Stimulated activated CD4-positive, alpha-beta T cell treated with anti-CD3 and anti-CD28 coated beads, Interleukin-1b, Interleukin-23, amount 100 ng/mL, for 48 hours (primary cell): ENCODE results near the gene INF2.

Experiments used
- DNase-seq: peaks from one replicate; pipeline ENCODE4 v3.0.0-alpha.2; 2020

The INF2 gene

DNA sequence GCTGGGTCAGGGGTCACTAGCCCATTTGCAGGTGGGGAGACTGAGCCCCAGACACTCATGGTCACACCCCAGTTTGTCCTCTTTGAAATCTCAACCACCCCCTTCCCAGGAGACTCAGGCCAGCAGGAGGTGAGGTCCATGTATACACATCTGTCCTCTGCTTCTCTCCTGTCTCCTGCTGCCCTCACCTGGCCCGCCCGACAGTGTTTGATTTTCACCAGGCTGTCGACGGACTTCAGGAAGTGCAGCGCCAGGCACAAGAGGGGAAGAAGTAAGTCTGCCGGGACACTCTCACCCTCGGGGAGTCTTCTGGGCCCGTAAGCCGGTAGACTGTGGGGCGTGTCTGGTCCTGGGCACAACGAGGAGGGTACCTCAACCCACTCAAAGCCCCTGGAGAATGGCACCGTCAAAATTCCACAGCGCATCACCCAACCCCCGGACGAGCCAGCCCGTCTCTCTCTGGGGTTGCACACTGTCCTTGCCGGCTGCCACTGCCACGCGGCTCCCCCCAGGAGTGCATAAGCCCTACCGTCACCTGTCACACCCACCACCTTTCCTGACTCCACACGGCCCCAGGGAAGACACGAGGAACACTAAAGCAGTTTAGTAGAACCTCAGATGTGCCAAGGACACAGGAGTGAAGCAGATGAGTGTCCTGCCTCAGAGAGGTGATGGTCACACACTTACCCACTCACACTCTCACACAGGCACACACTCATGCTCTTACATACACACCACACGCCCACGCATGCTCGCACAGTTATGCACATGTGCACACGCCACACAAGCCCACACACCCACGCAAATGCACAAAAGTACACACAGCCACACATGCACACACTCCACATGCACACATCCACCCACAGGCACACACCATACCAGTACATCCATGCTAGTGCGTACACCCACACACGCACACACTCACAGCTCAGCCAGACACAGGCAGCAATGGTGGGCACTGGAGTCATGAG, 50.4 kb downstream of the INF2 start:
- no peak for DNase-seq

GRCh38 chr14:104741108-104741802, 51.8 kb downstream of the INF2 start:
- no peak for DNase-seq

GRCh38 chr14:104741803-104742251, 52.4 kb downstream of the INF2 start:
- DNase-seq = no peak

- DNase-seq = no peak
Observed at GRCh38 chr14:104742586-104743455, 53.4 kb downstream of the INF2 start.

- no peak for DNase-seq
Observed at GRCh38 chr14:104743461-104744380, 54.3 kb downstream of the INF2 start.

DNA sequence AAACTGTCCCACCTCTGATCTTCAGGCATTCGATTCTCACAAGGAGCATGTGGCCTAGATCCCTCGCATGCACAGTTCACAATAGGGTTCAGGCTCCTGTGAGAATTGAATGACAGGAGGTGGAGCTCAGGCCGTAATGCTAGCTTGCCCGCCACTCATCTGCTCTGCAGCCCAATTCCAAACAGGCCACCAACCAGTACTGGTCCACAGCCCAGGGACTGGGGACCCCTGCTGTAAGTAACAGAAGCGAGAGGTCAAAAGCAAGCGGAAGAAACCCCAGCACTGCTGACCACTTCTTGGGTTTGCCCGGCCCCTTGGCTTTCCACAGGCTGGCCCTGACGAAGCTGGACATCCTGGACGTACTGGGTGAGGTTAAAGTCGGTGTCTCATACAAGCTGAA, 55.1 kb downstream of the INF2 start:
- DNase-seq = no peak

GRCh38 chr14:104745431-104745830, 56.0 kb downstream of the INF2 start:
- DNase-seq = no peak

GRCh38 chr14:104746071-104746545, 56.7 kb downstream of the INF2 start:
- DNase-seq = no peak

DNA sequence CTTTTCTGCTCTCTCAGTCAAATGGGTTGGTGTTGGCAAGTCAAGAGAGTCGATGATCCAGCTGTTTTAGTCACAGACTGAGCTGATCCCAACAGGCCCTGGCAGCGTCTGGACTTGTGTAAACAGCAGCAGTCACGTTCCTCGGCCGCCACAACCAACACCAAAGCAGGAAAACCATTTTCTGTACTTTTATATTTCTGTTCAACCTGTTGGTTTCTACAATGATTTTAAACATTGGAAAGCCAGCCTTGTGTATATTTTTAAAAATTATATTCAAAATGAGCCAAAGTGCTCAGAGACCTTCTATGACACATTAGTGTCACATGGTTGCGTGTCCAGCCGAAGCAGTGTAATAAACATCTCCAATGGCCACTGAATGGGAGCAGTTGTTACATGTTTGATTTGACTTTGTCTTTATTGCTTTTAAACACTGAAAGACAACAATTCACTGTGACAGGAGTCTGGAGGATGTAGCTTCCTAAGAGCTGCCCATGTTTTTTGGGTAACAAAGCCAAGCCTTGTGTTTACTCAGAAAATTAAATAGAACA, 57.6 kb downstream of the INF2 start:
- no peak for DNase-seq

GRCh38 chr14:104747876-104748275, 58.5 kb downstream of the INF2 start:
- no peak for DNase-seq

DNA sequence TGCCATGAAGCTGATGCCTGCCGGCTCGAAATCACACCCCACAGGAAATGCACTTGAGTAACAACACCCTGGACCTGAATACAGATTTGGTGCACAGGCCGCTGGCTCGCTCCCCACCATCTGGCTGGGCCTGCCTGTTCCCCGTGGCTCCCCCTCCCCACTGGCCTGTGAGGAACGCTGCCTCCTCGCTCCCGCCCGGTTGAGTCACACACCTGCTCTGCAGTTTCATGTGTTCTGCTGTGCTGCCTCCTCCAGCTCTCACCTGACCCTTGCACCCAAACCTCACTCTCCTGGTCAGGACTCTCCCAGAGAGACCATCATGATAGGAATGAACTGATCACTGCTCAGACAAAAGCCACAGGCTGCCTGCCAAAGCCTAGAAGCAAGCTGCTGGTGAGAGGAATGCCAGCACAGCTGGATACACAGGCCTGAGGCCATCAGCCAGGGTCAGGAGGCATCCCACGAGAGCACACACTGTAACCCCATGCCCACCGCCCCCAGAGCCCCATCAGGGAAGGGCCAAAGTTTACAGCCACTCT, 59.8 kb downstream of the INF2 start:
- no peak for DNase-seq

- DNase-seq = no peak
Observed at GRCh38 chr14:104750056-104750752, 60.8 kb downstream of the INF2 start.

DNA sequence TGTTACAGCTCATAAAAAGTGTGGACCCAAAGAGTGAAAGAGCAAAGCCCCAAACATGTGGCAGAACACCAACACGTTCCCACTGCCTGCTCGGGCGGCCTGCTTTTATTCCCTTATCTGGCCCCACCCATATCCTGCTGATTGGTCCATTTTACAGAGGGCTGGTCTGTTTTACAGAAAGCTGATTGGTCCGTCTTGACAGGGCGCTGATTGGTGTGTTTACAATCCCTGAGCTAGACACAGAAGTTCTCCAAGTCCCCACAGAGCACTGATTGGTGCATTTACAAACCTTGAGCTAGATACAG, 61.3 kb downstream of the INF2 start:
- peak; percentile 47 for DNase-seq

DNA sequence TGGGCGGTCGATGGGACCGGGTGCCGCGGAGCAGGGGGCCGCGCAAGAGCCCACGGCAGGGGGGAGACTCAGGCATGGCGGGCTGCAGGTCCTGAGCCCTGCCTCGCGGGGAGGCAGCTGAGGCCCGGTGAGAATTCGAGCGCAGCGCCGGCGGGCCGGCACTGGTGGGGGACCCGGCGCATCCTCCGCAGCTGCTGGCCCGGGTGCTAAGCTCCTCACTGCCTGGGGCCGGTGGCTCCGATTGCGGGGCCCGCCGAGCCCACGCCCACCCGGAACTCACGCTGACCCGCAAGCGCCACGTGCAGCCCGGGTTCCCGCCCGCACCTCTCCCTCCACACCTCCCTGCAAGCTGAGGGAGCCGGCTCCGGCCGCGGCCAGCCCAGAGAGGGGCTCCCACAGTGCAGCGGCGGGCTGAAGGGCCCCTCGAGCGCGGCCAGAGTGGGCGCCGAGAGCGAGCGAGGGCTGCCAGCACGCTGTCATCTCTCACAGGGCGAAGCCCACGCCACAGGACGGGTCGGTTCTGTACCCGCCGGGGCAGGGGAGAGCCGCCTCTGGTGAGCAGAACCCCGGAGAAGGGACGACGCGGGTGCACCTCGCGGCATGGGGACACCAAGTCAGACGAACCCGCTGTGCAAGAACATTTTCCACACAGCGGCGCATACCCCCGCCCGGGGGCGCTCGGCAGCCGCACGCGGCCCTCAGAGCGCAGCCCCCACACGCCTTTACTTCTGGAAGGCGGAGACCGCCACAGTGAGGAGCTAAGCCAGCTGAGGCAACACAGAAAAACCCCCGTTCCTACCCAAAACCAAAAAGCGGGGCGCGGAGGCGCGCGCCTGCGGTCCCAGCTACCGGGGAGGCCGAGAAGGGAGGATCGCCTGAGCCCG, 62.4 kb downstream of the INF2 start:
- peak; percentile 23 for DNase-seq

GRCh38 chr14:104752423-104752734, 63.0 kb downstream of the INF2 start:
- DNase-seq = no peak

DNA sequence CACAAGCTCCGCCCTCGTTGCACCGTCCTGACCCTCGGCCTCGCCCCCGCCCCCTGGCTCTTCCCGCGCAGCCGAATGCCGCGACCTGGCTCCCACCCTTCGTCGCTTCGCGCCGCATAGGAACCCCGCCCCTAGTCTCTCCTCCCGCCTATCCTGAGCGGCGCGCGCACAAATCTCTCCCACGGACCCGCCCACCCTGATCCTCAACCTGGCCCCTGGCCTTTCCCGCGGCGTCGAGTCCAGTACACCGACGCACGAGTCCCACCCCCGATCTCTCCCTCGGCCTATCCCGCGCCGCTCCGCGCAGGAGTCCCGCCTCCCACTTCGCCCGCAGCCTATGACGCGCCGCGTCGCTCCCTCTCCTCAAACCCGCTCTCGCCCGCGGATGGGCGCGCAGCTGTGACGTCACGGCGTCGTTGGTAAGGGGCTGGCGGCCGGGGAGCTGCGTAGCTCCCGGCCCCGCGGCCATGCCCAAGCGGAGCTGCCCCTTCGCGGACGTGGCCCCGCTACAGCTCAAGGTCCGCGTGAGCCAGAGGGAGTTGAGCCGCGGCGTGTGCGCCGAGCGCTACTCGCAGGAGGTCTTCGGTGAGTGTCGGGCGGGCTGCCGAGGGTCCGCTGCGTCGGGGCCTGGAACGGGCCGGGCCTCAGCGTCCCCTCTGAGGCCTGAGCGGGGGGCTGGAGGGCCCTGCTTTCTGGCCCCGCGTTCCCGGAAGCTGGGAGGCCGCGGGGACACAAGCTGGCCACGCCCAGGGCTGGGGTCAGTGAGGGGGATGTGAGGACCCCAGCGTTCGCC, 63.5 kb downstream of the INF2 start, which contains the start of gene SIVA1:
Gene SIVA1 (plus strand): TSS at position 413 of the 793 bp plus-strand sequence. CDS start 55 bp downstream, at position 468.
- peak; percentile 100 for DNase-seq

DNA sequence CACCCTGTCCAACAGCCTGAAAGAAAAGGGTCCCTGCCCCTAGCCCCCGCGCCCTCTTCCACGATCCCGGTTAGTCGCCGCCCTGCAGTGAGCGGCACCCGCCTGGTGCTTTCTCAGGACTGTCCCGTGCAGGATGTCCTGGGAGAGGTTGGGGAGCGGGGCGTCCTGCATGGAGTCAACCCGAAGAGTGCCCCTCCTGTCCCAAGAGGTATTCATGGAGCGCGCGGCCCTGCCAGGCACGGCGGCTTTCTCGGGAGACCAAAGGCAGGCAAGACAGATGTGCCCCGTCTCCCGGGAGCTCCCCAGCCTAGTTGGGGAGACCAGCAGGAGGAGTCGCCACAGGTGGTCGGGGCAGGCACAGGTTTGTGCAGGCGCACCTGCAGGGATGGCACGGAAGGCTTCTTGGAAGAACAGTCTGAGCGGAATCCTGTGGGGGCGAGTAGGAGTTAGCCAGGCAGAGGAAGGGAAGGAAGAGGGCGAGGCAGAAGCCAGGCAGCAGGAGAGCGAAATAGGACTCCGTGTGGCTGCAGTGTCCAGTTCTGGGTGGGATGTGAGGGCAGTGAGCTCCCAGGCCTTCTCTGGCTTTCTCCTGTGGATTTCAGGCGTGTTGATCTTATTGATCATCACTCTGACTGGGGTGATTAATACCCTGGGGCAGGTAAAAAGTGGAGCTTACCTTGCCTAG, 64.3 kb downstream of the INF2 start:
- DNase-seq = peak; percentile 18

GRCh38 chr14:104754213-104754851, 64.9 kb downstream of the INF2 start:
- no peak for DNase-seq
